GM12878 (cell line): ENCODE data around the gene NRXN3. TPM values are rescaled to one million over a fixed set of nuclear protein-coding genes. Genes with fewer than 3 reads are reported as not detected.

Experiments used
- ATAC-seq: fragments of 200-7000 bp; cut with Tn5 transposase; 3 replicates; pipeline ENCODE4 v1.9.1; 2020; ENCODE audit warnings: mild to moderate bottlenecking, moderate library complexity
- BruUV-seq: library from RNA; stranded (reverse); fragments of 400-500 nt; replicated peaks from 2 replicates; lab custom pipeline; 2021; lab: Mats Ljungman, UMichigan
- CTCF ChIA-PET: fragments of 300-600 bp; sonication (Branson Sonifier 250); formaldehyde crosslinking; extraction: SDS; loops from one replicate; lab custom pipeline; 2021; ENCODE audit warnings: inconsistent platforms; lab: Yijun Ruan, JAX
- POLR2A ChIA-PET: fragments of 350-600 bp; formaldehyde crosslinking; extraction: SDS; loops from one replicate; lab custom pipeline; 2021; ENCODE audit warnings: inconsistent platforms; lab: Charles Lee
- RAD21 ChIA-PET: fragments of 300-600 bp; sonication (Branson Sonifier 250); formaldehyde crosslinking; loops from one replicate; lab custom pipeline; 2023; ENCODE audit warnings: antibody characterized with exemption; ENCODE audit not compliant: unreplicated experiment; lab: Charles Lee
- SMC1A ChIA-PET: fragments of 300-600 bp; sonication (Branson Sonifier 250); formaldehyde crosslinking; loops from one replicate; lab custom pipeline; 2023; ENCODE audit not compliant: unreplicated experiment, uncharacterized antibody; lab: Charles Lee
- DNase-seq: peaks from one replicate; pipeline ENCODE4 v3.0.0-alpha.2; 2011; ENCODE audit warnings: low read depth, low spot score
- FAIRE-seq: peaks from 3 replicates; lab custom pipeline; 2011; peaks lifted over from hg19 to GRCh38; lab: Jason Lieb, UNC
- H2AFZ ChIP-seq: 2 replicates; pipeline ENCODE4 v1.6.0; 2011; ENCODE audit warnings: low read depth, low read length, control low read depth; ENCODE audit not compliant: control insufficient read depth
- H3K27ac ChIP-seq: 2 replicates; pipeline ENCODE4 v1.5.1; 2011; ENCODE audit warnings: control low read depth; ENCODE audit not compliant: control insufficient read depth, insufficient read depth
- H3K27me3 ChIP-seq, 2 experiments: replicated peaks in 1 of 2; 2 replicates each; pipeline versions ENCODE4 v1.6.0 to v1.6.1; 2011; ENCODE audit warnings: low read length in 1 of 2; ENCODE audit not compliant: control insufficient read depth in 2 of 2, insufficient read depth in 2 of 2
- H3K36me3 ChIP-seq, 2 experiments: 2 replicates each; pipeline ENCODE4 v1.5.1; 2011; ENCODE audit warnings: low read length in 1 of 2; ENCODE audit not compliant: control insufficient read depth in 2 of 2, insufficient read depth in 2 of 2
- H3K4me1 ChIP-seq: 2 replicates; pipeline ENCODE4 v1.6.1; 2011; ENCODE audit warnings: mild to moderate bottlenecking, low read length, moderate library complexity, mixed read lengths; ENCODE audit not compliant: control insufficient read depth, insufficient read depth
- H3K4me2 ChIP-seq: 2 replicates; pipeline ENCODE4 v1.6.0; 2011; ENCODE audit warnings: control low read depth; ENCODE audit not compliant: control insufficient read depth, insufficient read depth
- H3K4me3 ChIP-seq: fragments of 200-600 bp; sonication (generic); 2 replicates; pipeline ENCODE4 v1.5.1; 2016
- H3K79me2 ChIP-seq: 2 replicates; pipeline ENCODE4 v1.6.0; 2011; ENCODE audit warnings: low read length; ENCODE audit not compliant: control insufficient read depth, insufficient read depth
- H3K9ac ChIP-seq: 2 replicates; pipeline ENCODE4 v1.8.0; 2011; ENCODE audit warnings: low read length, control low read depth, mixed read lengths; ENCODE audit not compliant: control insufficient read depth, insufficient read depth
- H3K9me3 ChIP-seq: replicated peaks from 3 replicates; pipeline ENCODE4 v1.5.1; 2011; ENCODE audit warnings: mild to moderate bottlenecking, low read length; ENCODE audit not compliant: control insufficient read depth, insufficient read depth
- H4K20me1 ChIP-seq: 2 replicates; pipeline ENCODE4 v1.6.0; 2011; ENCODE audit not compliant: control insufficient read depth, insufficient read depth
- EP300 ChIP-seq, 2 experiments: fragments of 150-350 bp in 1 of 2; IDR thresholded peaks; 2 replicates each; pipeline ENCODE4 v1.6.1; 2011 to 2012; ENCODE audit warnings: low read depth in 2 of 2, low read length in 2 of 2, borderline replicate concordance in 1 of 2, improper control_type of control experiment in 1 of 2, inconsistent platforms in 1 of 2; ENCODE audit not compliant: control insufficient read depth in 1 of 2
- IRF5 ChIP-seq: fragments of 450-650 bp; IDR thresholded peaks from 2 replicates; pipeline ENCODE4 v1.6.1; 2017; ENCODE audit warnings: borderline replicate concordance
- PKNOX1 ChIP-seq: fragments of 450-650 bp; IDR thresholded peaks from 2 replicates; pipeline ENCODE4 v1.6.1; 2016; ENCODE audit warnings: mild to moderate bottlenecking
- POLR2A ChIP-seq: IDR thresholded peaks from 2 replicates; pipeline ENCODE4 v1.6.1; 2011; ENCODE audit warnings: low read depth, mild to moderate bottlenecking, low read length
- SIX5 ChIP-seq: IDR thresholded peaks from 2 replicates; pipeline ENCODE4 v1.6.1; 2011; ENCODE audit warnings: mild to moderate bottlenecking, low read depth, low read length, moderate library complexity; ENCODE audit not compliant: severe bottlenecking
- STAT3 ChIP-seq: IDR thresholded peaks from 2 replicates; pipeline ENCODE4 v1.6.1; 2011; ENCODE audit warnings: low read depth, low read length, improper control_type of control experiment
- TCF12 ChIP-seq: IDR thresholded peaks from 2 replicates; pipeline ENCODE4 v1.6.1; 2011; ENCODE audit warnings: low read depth, mild to moderate bottlenecking, low read length
- ZBED1 ChIP-seq: IDR thresholded peaks from 2 replicates; pipeline ENCODE4 v1.6.1; 2016; ENCODE audit warnings: borderline replicate concordance
- WGBS: methylation state at CpG from one replicate; pipeline ENCODE4 v1.1.6; 2016; ENCODE audit warnings: low lambda C conversion rate; ENCODE audit not compliant: insufficient replicate concordance, insufficient coverage; ENCODE audit errors: missing lambda C conversion rate; 5-methylcytosine and 5-hydroxymethylcytosine counted together
- in situ Hi-C: fragments of 300-500 bp; cut with MboI; formaldehyde crosslinking; loops from 9 replicates; pipeline ENCODE4 v1.14.3; 2018; ENCODE audit warnings: mixed read lengths
- intact Hi-C: fragments of 100-400 bp; cut with micrococcal nuclease; formaldehyde crosslinking; loops from one replicate; pipeline ENCODE4 v1.14.2; 2022; ENCODE audit not compliant: unreplicated experiment
- polyA plus RNA-seq, 11 experiments: library from polyadenylated mRNA; depleted of rRNA in 4 of 11; unstranded in 6 of 11; stranded (reverse) in 5 of 11; fragments of >200 nt; fragmentation: Nextera tagmentation in 4 of 11; fragmentation: Illumina TruSeq in 1 of 11; extraction: Ambion mirVana in 4 of 11; extraction: Trizol in 1 of 11; gene quantifications; 1 replicate in 1 of 11; 2 replicates in 10 of 11; pipeline versions ENCODE4 v1.2.1 to v1.2.3, GENCODE V29; 2011 to 2016; ENCODE audit warnings: inconsistent platforms in 2 of 11, missing spikeins in 2 of 11, low read depth in 1 of 11
- total RNA-seq, 4 experiments: library from RNA; depleted of rRNA in 3 of 4; stranded (reverse); fragments of >200 nt in 3 of 4; fragmentation: Illumina TruSeq in 1 of 4; extraction: Trizol in 1 of 4; gene quantifications; 2 replicates each; pipeline versions ENCODE4 v1.2.1 to v1.2.3, GENCODE V29; 2013 to 2021
- TF ChIP-seq, protein P1 (sequence below): IDR thresholded peaks from 2 replicates; pipeline ENCODE4 v1.6.1; 2011; ENCODE audit warnings: mild to moderate bottlenecking, low read depth, low read length, moderate library complexity; ENCODE audit not compliant: insufficient replicate concordance
- TF ChIP-seq, protein P2 (sequence below): IDR thresholded peaks from 2 replicates; pipeline ENCODE4 v1.6.1; 2012; ENCODE audit warnings: mild to moderate bottlenecking, low read depth, low read length

NRXN3 gene
- total and polyA plus RNA-seq, 10 of the 15 experiments (the other 5 are each of a cell fraction or from before 2014, with no cell fraction given) = 0.52 to 3.3 (median 1.4) TPM

DNA sequence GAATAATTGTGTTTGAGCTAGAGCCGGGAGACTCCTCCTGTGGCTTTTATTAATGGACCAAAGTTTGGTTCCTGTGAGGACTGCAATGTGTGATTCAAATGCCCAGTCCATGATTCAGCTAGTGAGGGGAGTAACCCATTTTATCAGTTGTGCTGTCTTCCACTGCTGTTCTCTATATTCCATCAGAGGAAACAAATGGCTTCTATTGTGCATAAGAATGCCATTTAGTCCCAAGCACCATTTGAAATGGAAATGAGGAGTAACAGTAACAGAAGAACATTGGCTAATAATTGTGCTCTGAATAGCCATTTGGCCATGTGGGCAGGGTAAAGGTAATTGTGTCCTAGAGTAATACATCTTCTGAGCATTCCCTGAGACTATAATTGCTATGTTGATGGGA, 1398.4 kb downstream of the NRXN3 start:
- Histone ChIP-seq H3K9ac (no peak overlapping the region), H3K79me2 (no peaks in the 10 kb centered on the region), H3K4me2 (no peak overlapping the region), H3K4me1 (no peaks in the 10 kb centered on the region), H2AFZ (no peak overlapping the region), H3K9me3 (no peaks in the 10 kb centered on the region), H3K4me3 (no peak overlapping the region), H3K27me3 (no peaks in the 10 kb centered on the region), H3K27ac (no peak overlapping the region), H3K36me3 (no peaks in the 10 kb centered on the region), H4K20me1 (no peaks in the 10 kb centered on the region)
- BruUV-seq = no TSS peak
- ATAC-seq = no peak
- no peak for DNase-seq
- no peak for FAIRE-seq
- 0% methylated on average over 1 of the region's 1 CpG for WGBS
- CTCF ChIA-PET = interaction anchor here (0.6 kb wide), 1 partner anchor 292 kb away, joined by 3 read pairs; no protein-coding TSS in a partner anchor
- in situ Hi-C loops (no loop called here), intact Hi-C loops (no loop called here)
- no peak for TF ChIP-seq ZBED1
- TF ChIP-seq, protein P1, sequence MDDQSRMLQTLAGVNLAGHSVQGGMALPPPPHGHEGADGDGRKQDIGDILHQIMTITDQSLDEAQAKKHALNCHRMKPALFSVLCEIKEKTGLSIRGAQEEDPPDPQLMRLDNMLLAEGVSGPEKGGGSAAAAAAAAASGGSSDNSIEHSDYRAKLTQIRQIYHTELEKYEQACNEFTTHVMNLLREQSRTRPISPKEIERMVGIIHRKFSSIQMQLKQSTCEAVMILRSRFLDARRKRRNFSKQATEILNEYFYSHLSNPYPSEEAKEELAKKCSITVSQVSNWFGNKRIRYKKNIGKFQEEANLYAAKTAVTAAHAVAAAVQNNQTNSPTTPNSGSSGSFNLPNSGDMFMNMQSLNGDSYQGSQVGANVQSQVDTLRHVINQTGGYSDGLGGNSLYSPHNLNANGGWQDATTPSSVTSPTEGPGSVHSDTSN = no peak
- SMC1A ChIA-PET = no interaction called here
- RAD21 ChIA-PET = no interaction called here
- POLR2A ChIA-PET = no interaction called here

DNA sequence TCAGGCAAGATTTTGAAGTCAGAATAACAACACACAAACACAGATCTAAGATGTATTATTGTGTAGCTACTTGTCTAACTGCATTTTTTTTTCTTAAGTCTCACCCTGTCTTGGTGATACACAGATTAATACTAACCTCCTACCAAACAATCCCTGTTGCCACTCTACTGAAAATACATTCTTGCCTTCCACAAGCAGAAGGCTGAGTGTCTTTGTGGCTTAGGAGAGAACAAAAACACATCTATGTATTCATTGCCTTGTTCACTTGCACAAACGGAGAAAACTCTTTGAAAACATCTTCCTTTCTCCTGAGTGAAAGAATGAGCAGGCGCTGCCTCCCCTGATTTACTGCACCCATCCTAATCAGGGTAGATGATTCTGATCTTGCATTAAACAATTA, 1398.9 kb downstream of the NRXN3 start:
- Histone ChIP-seq H3K27ac (no peak overlapping the region), H3K79me2 (no peaks in the 10 kb centered on the region), H3K4me2 (no peak overlapping the region), H4K20me1 (no peaks in the 10 kb centered on the region), H3K4me3 (no peak overlapping the region), H3K9ac (no peak overlapping the region), H3K9me3 (no peaks in the 10 kb centered on the region), H3K4me1 (no peaks in the 10 kb centered on the region), H3K27me3 (no peaks in the 10 kb centered on the region), H2AFZ (no peak overlapping the region), H3K36me3 (no peaks in the 10 kb centered on the region)
- FAIRE-seq = no peak
- intact Hi-C loops (no loop called here), in situ Hi-C loops (no loop called here)
- ChIA-PET RAD21 (no interaction called here), CTCF (no interaction called here), SMC1A (no interaction called here), POLR2A (no interaction called here)
- no peak for ATAC-seq
- no peak for DNase-seq
- WGBS = 21% methylated on average over 2 of the region's 2 CpGs
- no peak for TF ChIP-seq POLR2A
- no peak for TF ChIP-seq IRF5
- TF ChIP-seq PKNOX1 = no peak
- TF ChIP-seq, protein P2, sequence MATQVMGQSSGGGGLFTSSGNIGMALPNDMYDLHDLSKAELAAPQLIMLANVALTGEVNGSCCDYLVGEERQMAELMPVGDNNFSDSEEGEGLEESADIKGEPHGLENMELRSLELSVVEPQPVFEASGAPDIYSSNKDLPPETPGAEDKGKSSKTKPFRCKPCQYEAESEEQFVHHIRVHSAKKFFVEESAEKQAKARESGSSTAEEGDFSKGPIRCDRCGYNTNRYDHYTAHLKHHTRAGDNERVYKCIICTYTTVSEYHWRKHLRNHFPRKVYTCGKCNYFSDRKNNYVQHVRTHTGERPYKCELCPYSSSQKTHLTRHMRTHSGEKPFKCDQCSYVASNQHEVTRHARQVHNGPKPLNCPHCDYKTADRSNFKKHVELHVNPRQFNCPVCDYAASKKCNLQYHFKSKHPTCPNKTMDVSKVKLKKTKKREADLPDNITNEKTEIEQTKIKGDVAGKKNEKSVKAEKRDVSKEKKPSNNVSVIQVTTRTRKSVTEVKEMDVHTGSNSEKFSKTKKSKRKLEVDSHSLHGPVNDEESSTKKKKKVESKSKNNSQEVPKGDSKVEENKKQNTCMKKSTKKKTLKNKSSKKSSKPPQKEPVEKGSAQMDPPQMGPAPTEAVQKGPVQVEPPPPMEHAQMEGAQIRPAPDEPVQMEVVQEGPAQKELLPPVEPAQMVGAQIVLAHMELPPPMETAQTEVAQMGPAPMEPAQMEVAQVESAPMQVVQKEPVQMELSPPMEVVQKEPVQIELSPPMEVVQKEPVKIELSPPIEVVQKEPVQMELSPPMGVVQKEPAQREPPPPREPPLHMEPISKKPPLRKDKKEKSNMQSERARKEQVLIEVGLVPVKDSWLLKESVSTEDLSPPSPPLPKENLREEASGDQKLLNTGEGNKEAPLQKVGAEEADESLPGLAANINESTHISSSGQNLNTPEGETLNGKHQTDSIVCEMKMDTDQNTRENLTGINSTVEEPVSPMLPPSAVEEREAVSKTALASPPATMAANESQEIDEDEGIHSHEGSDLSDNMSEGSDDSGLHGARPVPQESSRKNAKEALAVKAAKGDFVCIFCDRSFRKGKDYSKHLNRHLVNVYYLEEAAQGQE = no peak
- no peak for TF ChIP-seq STAT3
- no peak for TF ChIP-seq TCF12
- no peak for TF ChIP-seq EP300 (IDR thresholded peaks at IDR 0.05; ENCODE audit: borderline replicate concordance in 1 of 2, control insufficient read depth in 1 of 2, low read depth in 2 of 2, low read length in 2 of 2)
- TF ChIP-seq SIX5 = no peak
- no TSS peak for BruUV-seq
